GM18498 (cell line): Measurements from ENCODE around the gene TUBB2B.

Source experiments
- ATAC-seq: cut with Tn5 transposase; IDR thresholded peaks from one replicate; pipeline ENCODE4 v1.9.1; 2021; ENCODE audit warnings: mild to moderate bottlenecking, moderate library complexity; ENCODE audit not compliant: unreplicated experiment

The TUBB2B gene

DNA sequence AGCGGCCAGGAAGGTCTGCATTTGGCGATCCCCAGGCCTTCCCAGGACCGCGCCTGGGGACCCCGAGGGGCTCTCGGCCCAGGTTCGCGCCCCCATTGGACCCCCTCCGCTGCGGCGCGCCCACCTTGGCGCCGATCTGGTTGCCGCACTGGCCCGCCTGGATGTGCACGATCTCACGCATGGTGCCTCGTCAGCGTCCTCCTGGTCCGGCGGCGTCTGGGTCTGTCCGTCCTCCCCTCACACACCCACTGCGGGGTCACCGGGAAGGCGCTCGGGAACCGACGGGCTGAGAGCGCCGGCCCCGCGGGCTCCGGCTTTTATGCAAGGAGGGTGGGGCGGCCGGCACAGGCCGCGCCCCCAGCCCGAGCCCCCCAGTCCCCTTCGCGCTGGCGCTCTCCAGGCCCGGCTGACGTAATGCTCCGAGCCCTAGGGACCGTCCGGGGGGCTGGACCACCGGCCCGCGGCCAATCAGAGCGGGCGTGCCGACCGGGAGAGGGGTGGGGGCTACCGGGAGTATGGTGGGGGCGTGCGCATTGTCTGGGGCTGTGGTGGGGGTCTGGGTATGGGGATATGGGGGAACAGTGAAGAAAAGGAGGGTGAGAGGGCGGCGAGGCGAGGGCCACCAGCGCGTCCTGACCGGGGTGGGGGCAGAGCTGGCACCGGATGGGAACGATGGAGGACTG is at the start of gene TUBB2B:
TSS of gene TUBB2B (minus strand) at position 291 of the 683 bp plus-strand sequence. CDS start at position 181, 110 bp downstream.
- no peak for ATAC-seq

DNA sequence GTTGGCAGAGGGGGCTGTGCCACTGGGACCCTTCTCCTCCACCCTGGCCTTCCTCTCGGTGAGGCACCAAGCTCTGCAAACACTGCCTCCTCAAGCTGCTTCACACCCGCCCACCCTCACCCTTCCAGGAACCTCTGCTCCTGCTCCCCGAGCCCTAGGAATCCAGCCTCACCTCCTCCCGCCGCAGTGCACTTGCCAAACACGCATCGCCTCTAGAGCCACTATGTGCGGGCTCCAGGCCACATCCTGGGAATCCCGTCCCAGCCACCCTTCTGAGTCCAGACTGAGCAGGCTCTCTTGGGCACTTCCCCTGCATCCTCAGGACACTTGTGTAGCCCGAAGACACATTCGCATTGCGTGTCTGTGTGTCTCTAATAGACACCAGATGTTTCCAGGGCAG is 49.8 kb upstream of the TUBB2B start:
- ATAC-seq: no peak

- no peak for ATAC-seq
Measured at GRCh38 chr6:3276174-3277167, 49.0 kb upstream of the TUBB2B start.

DNA sequence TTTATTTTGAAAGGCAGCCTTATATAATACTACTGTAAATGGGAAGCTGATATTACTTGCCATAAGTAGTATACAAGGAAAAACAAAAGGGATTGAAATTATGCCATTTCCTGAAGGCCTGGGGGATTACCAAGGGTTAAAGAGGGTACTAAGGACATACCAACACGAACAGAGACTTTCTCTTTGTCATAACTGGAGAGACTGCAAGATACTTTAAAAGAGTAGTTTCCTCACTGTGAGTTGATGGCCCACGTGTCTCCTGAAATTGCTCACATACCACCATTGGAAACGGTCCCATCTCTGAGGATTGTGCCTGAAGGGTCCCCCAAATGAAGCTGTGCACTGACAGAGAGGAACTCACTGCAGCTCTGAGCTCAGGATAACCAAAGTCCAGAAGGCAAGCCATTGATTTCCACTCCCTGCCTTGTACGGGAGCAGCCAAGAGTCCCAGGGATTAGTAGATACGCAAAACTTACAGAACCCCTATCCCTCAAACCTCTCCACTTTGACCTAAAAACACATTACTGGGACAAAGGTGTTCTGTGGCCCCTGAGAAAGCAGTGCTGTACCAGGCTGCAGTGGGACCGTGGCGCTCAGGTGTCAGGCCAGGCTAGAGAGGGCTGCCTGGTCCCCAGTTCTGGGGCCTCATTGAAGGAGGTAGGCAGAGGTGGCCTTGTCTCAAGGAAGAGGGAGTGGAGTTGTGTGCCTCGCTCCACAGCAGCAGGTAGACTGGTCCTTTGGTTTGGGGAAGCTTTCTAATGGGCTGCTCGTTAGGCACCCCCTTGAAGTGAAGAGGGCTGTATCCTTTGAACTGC is 46.5 kb upstream of the TUBB2B start:
- no peak for ATAC-seq

DNA sequence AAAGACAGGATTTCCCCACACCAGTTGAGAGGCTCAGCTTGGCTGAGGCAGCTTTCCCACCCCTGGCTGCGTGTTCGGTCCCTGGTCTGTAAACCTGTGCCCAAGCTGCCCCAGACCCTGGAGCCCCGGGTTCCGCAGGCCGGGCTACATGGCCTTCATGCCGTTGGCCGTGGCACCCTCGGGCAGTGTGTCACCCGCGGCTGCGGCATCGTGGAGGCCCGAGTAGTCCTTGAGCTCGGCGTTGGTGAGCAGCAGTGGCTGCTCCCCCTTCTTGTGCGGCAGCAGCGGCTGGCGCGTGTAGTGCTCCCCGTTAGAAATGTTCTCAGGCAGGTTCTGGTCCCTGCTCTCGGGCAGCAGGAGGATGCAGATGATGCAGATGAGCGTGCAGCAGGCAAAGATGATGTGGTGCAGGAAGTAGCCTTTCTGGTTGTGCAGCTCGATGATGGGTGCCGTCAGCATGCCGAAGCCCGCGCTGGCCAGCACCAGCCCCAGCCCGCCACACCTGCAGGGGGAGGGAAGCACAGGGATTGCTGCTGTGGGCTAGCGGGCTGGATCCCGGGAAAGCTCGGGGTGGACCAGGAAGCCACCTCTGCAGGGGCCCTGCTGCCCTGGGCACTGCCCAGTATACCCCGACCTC is 45.6 kb upstream of the TUBB2B start:
- no peak for ATAC-seq

DNA sequence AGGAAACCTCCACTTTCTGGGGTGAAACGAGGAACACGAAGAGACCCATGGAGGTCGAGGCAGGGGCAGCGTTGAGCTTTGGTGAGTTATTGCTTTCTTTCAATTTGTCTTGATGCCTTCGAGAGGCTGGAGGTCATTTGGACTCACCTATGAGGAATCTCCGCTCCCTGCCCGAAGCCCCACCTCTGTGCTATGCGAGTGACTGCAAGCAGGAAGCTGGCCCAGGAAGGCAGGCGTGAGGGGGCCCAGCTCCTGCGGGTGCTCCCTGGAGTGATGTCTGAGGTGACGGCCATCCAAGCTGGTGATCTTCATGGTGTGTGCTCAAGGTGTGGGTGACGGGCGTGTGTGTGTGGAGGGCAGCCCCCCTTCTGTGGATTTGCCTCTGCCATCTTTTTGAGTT is 44.3 kb upstream of the TUBB2B start:
- no peak for ATAC-seq

DNA sequence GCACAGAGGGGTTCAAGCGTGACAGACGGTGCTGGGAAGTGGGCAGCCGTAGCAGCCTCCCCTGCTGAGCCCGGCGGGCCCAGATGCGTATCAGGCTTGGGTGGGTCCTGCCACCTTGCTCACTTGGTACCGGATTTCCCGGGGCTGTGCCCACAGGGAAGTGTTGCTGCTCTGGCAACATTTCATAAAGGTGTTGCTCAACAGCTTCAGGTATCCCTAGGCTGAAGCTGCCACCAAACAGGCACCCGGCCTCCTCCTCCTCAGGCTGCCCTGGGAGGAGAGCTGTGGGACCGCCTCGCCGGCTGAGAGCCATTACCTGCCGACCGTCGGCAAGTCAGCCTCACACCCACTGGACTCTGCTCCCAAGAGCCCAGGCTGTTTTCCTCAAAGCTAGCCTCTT is 42.8 kb upstream of the TUBB2B start:
- ATAC-seq: no peak

- ATAC-seq: no peak
Measured at GRCh38 chr6:3269281-3269975, 42.0 kb upstream of the TUBB2B start.

- no peak for ATAC-seq
Measured at GRCh38 chr6:3268680-3269079, 41.2 kb upstream of the TUBB2B start.

DNA sequence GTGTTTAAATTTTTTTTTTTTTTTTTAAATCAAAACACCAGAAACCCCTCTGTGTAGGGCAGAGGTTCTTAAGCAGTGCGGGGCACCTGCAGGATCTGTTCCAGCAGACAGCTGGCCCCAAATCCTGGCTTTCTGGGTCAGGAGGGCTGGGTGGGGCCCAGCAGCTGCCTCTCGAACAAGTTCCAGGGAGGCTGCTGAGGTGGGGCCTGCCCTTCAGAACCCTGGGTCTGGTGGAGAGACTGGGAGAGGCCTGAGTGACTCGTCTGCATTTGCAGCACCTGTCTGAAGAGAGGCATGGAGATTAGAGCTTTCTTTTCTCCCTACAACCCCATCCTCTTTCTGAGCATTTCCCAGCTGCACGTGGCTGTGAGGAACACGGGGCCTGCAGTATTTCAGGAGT is 39.7 kb upstream of the TUBB2B start:
- no peak for ATAC-seq

GRCh38 chr6:3266170-3266569 is 38.7 kb upstream of the TUBB2B start:
- no peak for ATAC-seq

GRCh38 chr6:3265671-3266070 is 38.2 kb upstream of the TUBB2B start:
- ATAC-seq: no peak

GRCh38 chr6:3264356-3264755 is 36.9 kb upstream of the TUBB2B start:
- ATAC-seq: no peak

DNA sequence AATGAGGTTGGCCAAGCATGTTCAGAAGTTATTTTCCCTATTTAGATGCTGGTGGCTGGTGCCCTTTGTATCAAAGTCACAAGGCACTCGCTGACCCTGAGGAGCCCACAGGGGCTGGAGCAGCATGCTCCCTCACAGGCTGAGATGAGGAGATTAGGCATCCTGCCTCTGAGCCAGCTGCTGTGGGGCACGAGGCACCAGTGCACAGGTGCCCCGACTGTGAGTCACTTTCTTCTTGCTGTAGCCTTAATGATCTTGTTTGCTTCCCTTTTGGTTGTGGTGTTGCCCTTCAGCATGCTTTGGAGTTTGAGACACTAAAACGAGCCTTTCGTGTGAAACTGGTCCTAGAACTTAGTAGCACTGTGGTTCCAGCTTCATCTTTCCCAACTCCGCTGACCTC is 35.6 kb upstream of the TUBB2B start:
- ATAC-seq: no peak

GRCh38 chr6:3261921-3262320 is 34.5 kb upstream of the TUBB2B start:
- no peak for ATAC-seq

DNA sequence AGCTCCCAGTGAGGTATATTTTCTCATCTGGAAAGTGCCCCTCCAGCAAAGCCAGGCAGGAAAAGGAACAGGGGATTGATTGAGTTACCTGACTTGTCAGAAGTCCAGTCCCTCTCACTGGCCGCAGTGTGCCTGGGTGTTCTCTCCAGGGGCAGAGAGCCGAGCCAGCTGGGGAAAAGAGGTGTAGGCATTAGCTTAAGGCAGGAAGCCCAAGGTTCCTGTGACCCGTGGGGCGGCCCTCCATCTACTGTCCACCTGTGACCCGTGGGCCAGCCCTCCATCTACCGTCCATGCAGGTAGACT is 34.0 kb upstream of the TUBB2B start:
- no peak for ATAC-seq

DNA sequence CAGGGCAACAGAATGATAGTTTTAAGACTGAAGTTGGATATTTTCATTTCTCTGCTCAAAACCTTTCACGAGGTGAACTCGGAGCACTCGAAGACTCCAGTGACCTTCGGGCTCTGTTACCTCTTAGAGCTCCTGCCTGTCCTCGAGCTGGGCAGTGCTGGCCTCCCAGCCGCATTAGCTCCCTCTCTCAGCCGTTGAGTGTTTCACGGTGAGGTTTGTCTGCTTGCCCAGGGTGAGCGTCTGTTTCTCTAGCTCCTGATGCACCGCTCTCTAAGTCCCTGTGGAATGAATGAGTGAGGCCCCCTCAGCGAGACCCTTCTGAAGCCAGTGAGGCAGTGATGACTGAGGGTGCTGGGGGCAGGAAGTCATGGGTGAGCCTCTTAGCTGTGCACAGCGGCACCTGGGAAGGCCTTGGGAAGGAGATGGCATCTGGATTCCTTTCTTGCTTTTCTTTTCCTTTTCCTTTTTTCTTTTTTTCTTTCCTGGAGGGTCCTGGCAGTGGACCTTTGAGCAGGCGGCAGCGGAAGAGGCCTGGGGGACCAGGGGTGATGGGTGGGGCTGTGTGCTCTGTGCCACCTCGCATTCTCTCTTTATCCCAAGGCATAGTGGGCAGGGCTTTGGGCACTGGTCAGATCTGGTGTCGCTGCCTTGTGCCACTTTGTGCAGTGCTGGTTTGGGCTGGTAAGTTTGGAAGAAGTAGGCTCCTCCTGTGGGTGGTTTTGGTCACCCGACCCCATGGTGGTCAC is 33.5 kb upstream of the TUBB2B start:
- ATAC-seq: no peak

DNA sequence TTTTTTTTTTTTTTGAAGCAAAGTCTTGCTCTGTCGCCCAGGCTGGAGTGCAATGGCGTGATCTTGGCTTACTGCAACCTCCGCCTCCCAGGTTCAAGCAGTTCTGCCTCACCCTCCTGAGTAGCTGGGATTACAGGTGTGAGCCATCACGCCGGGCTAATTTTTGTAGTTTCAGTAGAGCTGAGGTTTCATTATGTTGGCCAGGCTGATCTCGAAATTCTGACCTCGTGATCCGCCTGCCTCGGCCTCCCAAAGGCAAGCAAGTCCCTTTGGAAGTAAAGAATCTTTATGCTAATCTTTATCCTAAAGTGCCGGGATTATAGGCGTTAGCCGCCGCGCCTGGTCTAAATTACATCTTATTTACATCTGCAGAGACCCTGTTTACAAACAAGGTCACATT is 32.8 kb upstream of the TUBB2B start:
- no peak for ATAC-seq

DNA sequence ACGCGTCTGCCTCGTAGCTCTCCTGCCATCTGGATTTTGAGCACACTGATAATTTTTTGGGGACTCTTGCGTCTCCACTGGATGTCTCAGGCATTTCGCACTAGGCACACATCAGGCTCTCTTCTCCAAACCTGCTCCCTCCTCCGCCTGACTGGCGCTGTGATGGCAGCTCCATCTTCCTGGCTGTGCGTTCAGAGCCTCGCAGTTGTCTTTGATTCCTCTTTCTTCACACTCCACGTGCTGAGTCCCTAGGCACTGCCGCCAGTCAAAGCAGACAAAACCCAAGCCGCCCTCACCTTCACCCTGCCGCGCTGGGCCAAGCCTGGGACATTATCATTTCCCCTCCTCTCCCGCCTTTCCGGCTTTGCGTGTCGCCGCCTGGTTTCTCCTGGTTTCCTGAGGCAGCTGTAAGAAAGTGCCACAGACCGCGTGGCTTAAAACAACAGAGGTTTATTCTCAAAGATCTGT is 32.1 kb upstream of the TUBB2B start:
- ATAC-seq: peak; percentile 32
